Stimulated activated effector memory CD8-positive, alpha-beta T cell treated with anti-CD3 and anti-CD28 coated beads, Interleukin-12 subunit alpha, Interleukin-12 subunit beta, amount 100 ng/mL, for 72 hours (primary cell): ENCODE measurements around the gene HIGD1C.
"Not testable (repeated sequence)": the region's sequence is repeated elsewhere in the genome, so short reads cannot be mapped to it uniquely, and the experiment has no call there.

Experiments
- ATAC-seq: fragments of 150-1000 bp; cut with Tn5 transposase; 2 replicates; pipeline ENCODE4 v1.10.0; 2021
- DNase-seq, 2 donors: peaks; one replicate each; pipeline ENCODE4 v3.0.0; 2021 to 2022; ENCODE audit warnings: low spot score in 2 of 2
- H3K27ac Mint-ChIP-seq: one replicate; pipeline ENCODE4 v1.8.0; 2022; ENCODE audit warnings: mild to moderate bottlenecking, mixed read lengths
- H3K36me3 Mint-ChIP-seq: one replicate; pipeline ENCODE4 v1.8.0; 2022; ENCODE audit warnings: mild to moderate bottlenecking, mixed read lengths
- H3K4me1 Mint-ChIP-seq: one replicate; pipeline ENCODE4 v1.8.0; 2022; ENCODE audit warnings: mixed read lengths
- H3K4me3 Mint-ChIP-seq: one replicate; pipeline ENCODE4 v1.8.0; 2022; ENCODE audit warnings: mild to moderate bottlenecking, mixed read lengths
- H3K9me3 Mint-ChIP-seq: one replicate; pipeline ENCODE4 v1.8.0; 2022; ENCODE audit warnings: mixed read lengths

The HIGD1C gene

DNA sequence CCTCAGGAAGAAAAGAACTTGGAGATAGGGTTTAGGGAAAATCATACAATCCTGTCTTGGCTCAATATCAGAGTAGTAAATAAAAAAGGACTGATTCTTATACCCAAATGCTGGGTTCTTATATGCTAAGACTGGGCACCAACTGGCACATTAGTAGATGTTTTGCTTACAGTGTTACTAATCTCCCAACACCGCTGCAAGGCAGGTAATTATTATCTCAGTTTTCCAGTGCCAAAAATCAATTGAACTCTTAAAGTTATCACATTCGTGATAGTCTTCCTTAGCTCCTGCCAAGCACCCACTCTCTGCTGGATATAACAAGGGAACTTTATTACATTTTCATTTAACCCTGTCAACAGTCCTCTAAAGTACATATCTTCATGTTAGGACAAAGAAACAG is 25.0 kb upstream of the HIGD1C start:
- no peaks in the 10 kb centered on the region for H3K9me3 Mint-ChIP-seq
- ATAC-seq (no peak), DNase-seq (no peak)
- H3K36me3 Mint-ChIP-seq, result no peaks in the 10 kb centered on the region
- H3K4me3 Mint-ChIP-seq, result peak overlapping the region; percentile 75
- H3K27ac Mint-ChIP-seq, result peak overlapping the region; percentile 11
- H3K4me1 Mint-ChIP-seq, result peaks cover 28% of the 10 kb centered on the region

GRCh38 chr12:50927766-50928224 is 24.5 kb upstream of the HIGD1C start:
- ATAC-seq (no peak), DNase-seq (no peak)
- Mint-ChIP-seq H3K36me3 (no peaks in the 10 kb centered on the region), H3K4me3 (peak overlapping the region; percentile 23), H3K9me3 (no peaks in the 10 kb centered on the region), H3K27ac (peak overlapping the region; percentile 11), H3K4me1 (peaks cover 25% of the 10 kb centered on the region)

- H3K4me1 Mint-ChIP-seq, result peaks cover 22% of the 10 kb centered on the region
- H3K36me3 Mint-ChIP-seq, result no peaks in the 10 kb centered on the region
- no peak overlapping the region for H3K4me3 Mint-ChIP-seq
- no peak for DNase-seq
- ATAC-seq, result no peak
- H3K9me3 Mint-ChIP-seq, result no peaks in the 10 kb centered on the region
- peak overlapping the region; percentile 11 for H3K27ac Mint-ChIP-seq
Observed at GRCh38 chr12:50928392-50928791, 24.0 kb upstream of the HIGD1C start.

DNA sequence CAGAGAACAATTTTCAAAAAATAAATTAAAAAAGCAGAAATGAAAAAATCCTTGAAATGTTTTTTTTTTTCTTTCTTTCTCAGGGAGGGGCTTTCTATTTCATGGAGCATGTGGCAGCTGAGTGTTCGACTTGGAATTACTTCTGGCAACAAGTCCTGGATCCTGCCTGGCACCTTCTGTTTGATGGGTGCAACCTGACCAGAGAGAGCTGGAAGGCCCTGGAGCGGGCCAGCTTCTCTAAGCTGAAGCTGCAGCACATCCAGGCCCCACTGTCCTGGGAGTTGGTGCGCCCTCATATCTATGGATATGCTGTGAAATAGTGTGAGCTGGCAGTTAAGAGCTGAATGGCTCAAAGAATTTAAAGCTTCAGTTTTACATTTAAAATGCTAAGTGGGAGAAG is 22.5 kb upstream of the HIGD1C start:
- no peak for ATAC-seq
- no peak overlapping the region for H3K4me3 Mint-ChIP-seq
- DNase-seq, result no peak
- H3K4me1 Mint-ChIP-seq, result peaks cover 13% of the 10 kb centered on the region
- H3K27ac Mint-ChIP-seq, result peak overlapping the region; percentile 33
- no peaks in the 10 kb centered on the region for H3K36me3 Mint-ChIP-seq
- no peaks in the 10 kb centered on the region for H3K9me3 Mint-ChIP-seq

DNA sequence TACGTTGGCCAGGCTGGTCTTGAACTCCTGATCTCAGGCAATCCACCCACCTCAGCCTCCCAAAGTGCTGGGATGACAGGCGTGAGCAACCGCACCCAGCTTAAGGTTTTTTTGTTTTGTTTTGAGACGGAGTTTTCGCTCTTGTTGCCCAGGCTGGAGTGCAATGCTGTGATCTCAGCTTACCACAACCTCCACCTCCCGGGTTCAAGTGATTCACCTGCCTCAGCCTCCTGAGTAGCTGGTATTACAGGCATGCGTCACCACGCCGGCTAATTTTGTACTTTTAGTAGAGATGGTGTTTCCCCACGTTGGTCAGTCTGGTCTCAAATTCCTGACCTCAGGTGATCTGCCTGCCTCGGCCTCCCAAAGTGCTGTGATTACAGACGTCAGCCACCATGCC is 21.9 kb upstream of the HIGD1C start:
- H3K9me3 Mint-ChIP-seq, H3K4me1 Mint-ChIP-seq, H3K27ac Mint-ChIP-seq, H3K36me3 Mint-ChIP-seq, DNase-seq, ATAC-seq, H3K4me3 Mint-ChIP-seq: not testable (repeated sequence)

DNA sequence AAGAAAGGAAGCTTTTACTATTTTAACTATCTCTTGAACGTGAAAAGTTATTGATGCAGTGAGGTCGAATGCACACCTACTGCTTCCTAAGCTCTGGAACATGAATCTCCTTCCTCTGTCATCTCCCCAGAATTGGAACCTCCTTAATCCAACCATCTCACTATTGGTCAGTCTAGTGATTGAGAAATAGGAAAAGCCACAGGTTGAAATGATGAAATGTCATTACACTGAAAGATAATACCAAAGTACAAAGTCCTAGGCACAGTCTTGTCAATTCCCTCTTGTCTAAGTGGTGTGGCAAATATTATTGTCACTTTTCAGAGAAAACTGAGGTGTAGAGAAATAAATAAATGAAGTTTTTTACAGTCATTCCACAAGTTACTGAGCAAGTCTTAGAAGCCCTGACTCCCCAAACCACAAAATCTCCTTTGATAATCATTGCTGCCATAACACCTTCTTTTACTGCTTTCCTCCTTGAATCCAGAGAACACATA is 19.5 kb upstream of the HIGD1C start:
- Mint-ChIP-seq H3K4me3 (no peak overlapping the region), H3K4me1 (no peaks in the 10 kb centered on the region), H3K27ac (no peak overlapping the region), H3K9me3 (no peaks in the 10 kb centered on the region), H3K36me3 (no peaks in the 10 kb centered on the region)
- ATAC-seq, result peak; percentile 60
- no peak for DNase-seq

DNA sequence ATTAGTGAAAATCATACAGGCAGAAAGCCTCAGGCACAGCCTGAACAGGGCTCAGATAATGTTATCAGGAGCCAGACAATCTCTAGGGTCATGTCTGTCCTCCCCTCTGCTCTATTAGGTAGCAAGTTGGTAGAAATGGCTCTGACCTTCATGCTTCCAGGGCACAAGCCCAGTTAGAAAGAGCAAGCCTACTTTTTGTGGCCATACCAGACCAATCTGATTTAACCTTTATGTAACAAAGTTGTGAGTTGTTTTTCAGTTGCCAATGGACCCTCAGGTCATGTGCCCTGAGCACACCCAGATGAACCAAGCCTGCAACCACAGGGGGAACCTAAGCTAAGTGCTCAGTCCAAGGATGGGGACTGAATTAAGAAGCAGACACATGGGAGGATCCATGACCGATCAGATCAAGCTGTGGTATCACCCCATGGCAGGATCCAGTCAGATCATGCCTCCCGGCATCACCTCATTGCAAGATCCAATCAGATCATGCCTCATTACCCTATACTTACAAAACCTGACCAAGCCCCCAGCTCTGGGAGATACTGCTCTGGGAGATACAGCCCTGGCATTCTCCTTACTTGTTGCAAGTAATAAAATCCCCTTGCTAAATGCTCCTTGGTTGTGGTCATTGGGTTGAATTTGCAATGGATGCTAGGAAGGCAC is 18.8 kb upstream of the HIGD1C start:
- Mint-ChIP-seq H3K36me3 (no peaks in the 10 kb centered on the region), H3K4me1 (no peaks in the 10 kb centered on the region), H3K4me3 (no peak overlapping the region), H3K9me3 (no peaks in the 10 kb centered on the region), H3K27ac (no peak overlapping the region)
- ATAC-seq, result peak; percentile 45
- peak in 1 of 2 donors; percentile 43 for DNase-seq

- DNase-seq, result peak in 1 of 2 donors; percentile 28
- Mint-ChIP-seq H3K9me3 (no peaks in the 10 kb centered on the region), H3K36me3 (no peaks in the 10 kb centered on the region), H3K4me3 (no peak overlapping the region), H3K4me1 (no peaks in the 10 kb centered on the region), H3K27ac (no peak overlapping the region)
- no peak for ATAC-seq
Observed at GRCh38 chr12:50934371-50934851, 17.9 kb upstream of the HIGD1C start.

DNA sequence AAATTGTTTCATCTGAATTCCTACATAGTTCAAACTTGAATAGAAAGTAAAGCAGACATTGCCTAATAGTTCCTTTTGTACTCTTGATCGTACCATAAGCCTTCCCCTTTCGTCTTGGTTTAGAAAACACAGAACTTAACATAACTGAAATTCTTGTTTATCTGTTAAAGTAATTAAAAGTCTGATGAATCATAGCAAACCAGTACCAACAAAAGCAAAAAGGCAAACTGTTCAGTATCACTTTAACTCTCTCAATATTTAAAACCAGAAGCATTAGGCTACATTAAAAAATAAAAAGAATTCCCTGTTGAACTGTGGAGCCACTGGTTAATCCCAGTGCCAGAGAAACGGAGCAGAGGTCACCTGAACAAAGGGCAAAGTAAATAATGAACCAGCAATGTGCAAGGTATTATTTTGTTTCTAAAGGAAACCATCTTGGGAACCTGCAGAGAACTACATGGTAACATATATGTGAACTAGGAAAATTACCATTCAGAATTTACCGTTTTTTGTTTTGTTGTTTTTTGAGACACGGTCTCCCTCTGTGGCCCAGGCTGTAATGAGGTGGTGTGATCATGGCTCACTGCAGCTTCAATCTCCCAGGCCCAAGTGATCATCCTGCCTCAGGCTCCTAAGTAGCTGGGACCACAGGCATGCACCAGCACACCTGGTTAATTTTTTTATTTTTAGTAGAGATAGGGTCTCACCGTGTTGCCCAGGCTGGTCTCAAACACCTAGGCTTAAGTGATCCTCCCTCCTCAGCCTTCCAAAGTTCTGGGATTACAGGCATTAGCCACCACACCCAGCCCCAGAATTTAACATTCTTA is 17.1 kb upstream of the HIGD1C start:
- ATAC-seq, result no peak
- no peak overlapping the region for H3K27ac Mint-ChIP-seq

GRCh38 chr12:50936821-50937530 is 15.4 kb upstream of the HIGD1C start:
- Mint-ChIP-seq H3K9me3 (no peaks in the 10 kb centered on the region), H3K27ac (no peak overlapping the region), H3K4me3 (no peak overlapping the region), H3K4me1 (no peaks in the 10 kb centered on the region), H3K36me3 (no peaks in the 10 kb centered on the region)
- ATAC-seq (no peak), DNase-seq (peak in 1 of 2 donors; percentile 30)

More for the DNA sequence above, 17.1 kb upstream of the HIGD1C start:
- no peaks in the 10 kb centered on the region for H3K9me3 Mint-ChIP-seq
- DNase-seq, result no peak
- no peaks in the 10 kb centered on the region for H3K36me3 Mint-ChIP-seq
- H3K4me1 Mint-ChIP-seq, result no peaks in the 10 kb centered on the region
- H3K4me3 Mint-ChIP-seq, result no peak overlapping the region

DNA sequence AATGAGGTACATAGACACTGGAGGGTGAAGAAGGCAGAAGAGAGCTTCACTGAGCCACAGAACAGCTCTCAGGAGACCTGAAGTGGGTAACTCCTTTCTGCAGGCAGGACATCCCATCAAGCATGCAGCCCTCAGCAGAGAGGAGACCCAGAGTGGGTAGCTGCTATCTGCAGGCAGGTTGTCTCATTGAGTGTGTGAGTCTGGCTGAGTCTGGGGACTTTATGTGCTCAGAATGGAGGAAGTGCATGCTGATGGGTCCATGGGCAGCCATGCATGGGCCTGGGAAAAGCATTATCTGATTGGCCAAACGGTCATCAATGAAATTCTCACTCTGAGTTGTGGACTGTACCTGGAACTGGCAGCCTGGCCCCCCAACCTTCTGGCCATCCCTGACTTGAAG is 14.7 kb upstream of the HIGD1C start:
- no peak overlapping the region for H3K4me3 Mint-ChIP-seq
- H3K4me1 Mint-ChIP-seq, result no peaks in the 10 kb centered on the region
- ATAC-seq (no peak), DNase-seq (peak in 1 of 2 donors; percentile 38)
- no peaks in the 10 kb centered on the region for H3K36me3 Mint-ChIP-seq
- no peaks in the 10 kb centered on the region for H3K9me3 Mint-ChIP-seq
- H3K27ac Mint-ChIP-seq, result no peak overlapping the region

GRCh38 chr12:50947933-50948626 is 4.3 kb upstream of the HIGD1C start:
- no peaks in the 10 kb centered on the region for H3K9me3 Mint-ChIP-seq
- no peak overlapping the region for H3K27ac Mint-ChIP-seq
- no peak for ATAC-seq
- no peaks in the 10 kb centered on the region for H3K4me1 Mint-ChIP-seq
- DNase-seq, result no peak
- H3K36me3 Mint-ChIP-seq, result peaks cover 4% of the 10 kb centered on the region
- no peak overlapping the region for H3K4me3 Mint-ChIP-seq

GRCh38 chr12:50948798-50949197 is 3.5 kb upstream of the HIGD1C start:
- Mint-ChIP-seq H3K4me1 (no peaks in the 10 kb centered on the region), H3K9me3 (no peaks in the 10 kb centered on the region), H3K27ac (no peak overlapping the region), H3K36me3 (peaks cover 4% of the 10 kb centered on the region), H3K4me3 (no peak overlapping the region)
- no peak for ATAC-seq
- DNase-seq, result no peak

GRCh38 chr12:50949801-50950302 is 2.5 kb upstream of the HIGD1C start:
- H3K4me3 Mint-ChIP-seq, result no peak overlapping the region
- no peaks in the 10 kb centered on the region for H3K9me3 Mint-ChIP-seq
- peaks cover 4% of the 10 kb centered on the region for H3K36me3 Mint-ChIP-seq
- no peak for ATAC-seq
- no peak overlapping the region for H3K27ac Mint-ChIP-seq
- DNase-seq, result no peak
- H3K4me1 Mint-ChIP-seq, result no peaks in the 10 kb centered on the region

- Mint-ChIP-seq H3K4me1 (no peaks in the 10 kb centered on the region), H3K27ac (no peak overlapping the region), H3K4me3 (no peak overlapping the region), H3K9me3 (no peaks in the 10 kb centered on the region), H3K36me3 (peaks cover 4% of the 10 kb centered on the region)
- DNase-seq (no peak), ATAC-seq (no peak)
Observed at GRCh38 chr12:50951112-50951511, 1.2 kb upstream of the HIGD1C start.
